ENCODE data around the gene ZMIZ1.

The ZMIZ1 gene

GRCh38 chr10:79254333-79255006, 185.7 kb downstream of the ZMIZ1 start:
- no peak for DNase-seq

- DNase-seq: no peak
Observed at GRCh38 chr10:79255007-79255507, 186.3 kb downstream of the ZMIZ1 start.

- DNase-seq: no peak
Observed at GRCh38 chr10:79256264-79256806, 187.6 kb downstream of the ZMIZ1 start.

DNA sequence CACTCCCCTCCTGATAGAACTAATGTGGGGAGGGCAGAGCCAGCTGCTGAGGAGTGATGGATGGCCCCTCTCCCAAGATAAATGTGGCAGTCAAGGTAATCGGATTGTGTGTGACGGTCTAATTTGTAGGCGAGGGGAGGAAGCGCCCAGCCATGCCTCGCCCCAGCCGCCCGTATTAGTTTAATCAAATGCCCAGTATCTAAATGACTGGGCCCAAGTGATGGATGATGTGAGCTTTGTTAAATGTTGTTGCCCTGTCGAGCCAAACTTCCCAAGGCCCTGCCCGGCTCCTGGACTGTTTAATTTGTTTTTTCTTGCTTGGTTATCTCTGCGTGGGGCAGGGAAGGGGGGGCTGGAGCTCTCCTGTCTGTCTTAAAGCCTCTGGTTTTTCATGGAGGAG, 190.1 kb downstream of the ZMIZ1 start:
- DNase-seq: no peak

DNA sequence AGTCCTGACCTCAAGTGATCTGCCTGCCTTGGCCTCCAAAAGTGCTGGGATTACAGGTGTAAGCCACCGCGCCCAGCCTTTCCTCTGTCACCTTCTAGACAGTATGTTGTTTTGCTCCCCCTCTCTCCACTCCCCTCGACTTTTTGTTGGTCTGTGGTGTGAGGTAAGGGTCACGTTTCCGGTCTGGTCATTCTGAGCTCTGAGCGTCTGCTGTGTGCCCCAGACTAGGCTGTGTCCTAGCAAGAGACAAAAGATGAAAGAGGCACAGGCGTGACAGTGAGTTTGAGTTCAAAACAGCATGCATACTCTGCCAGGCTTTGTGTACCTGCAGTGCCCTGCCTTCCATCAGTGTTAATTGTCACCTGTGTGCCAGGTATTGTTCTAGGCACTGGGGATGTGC, 191.1 kb downstream of the ZMIZ1 start:
- DNase-seq: no peak

DNA sequence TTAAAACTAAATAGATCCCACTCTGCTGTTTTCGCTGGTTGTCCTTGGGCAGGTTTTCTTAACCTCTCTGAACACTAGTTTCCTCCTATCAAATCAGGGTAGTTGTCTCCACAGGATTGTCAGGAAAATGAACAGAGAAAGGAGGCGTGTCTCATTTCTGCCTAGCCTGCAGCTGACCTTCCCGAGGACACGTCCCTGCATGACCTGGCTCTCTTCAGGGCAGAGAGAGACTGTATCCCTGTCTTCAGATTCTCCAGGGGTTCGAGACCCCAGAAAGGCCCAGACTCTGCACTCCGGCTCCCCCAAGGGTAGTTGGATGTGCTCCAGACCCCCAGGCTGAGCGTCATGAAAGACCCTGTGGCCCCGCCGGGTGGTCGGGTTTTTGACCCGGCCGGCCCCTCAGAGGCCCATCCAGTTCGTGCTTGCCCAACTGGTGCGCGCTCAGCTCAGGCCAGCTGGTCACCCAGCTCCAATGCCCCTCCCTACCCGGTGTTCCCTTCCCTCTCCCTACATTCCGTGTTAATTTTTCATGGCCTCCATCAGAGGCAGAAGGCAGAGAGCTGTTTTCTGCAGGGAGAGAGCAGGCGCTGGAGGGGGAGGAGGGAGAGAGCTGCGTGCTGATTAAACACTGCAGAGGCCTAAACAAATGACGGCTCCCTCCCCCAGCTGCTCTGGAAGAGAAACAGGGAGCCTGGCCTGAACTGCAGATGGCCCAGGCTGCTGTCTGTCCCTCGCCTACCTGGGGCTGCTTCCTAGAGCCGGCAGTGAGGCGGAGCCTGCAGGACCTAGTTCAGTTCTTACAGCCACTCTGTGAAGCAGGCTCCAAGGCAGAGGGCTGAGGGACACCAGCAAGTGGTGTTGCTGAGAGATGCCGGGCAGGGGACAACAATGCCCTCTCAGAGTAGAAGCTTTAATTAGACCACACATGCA, 192.3 kb downstream of the ZMIZ1 start:
- no peak for DNase-seq

DNA sequence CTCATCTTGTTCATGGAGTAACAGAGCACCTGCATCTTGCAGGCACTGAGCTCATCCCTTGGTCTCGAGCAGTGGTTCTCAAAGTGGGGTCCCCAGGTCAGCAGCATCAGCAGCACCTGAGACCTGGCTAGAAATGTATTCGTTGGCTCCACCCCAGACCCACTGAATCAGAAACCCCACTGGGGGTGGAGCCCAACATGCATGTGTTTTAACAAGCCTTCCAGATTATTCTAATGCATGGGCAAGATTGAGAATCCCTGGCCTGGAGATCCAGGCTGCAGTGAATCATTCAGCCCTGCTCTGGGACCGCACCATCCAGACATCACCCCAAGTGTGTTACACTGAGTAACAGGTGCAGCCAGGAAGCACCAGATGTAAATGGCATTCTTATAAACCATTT, 193.4 kb downstream of the ZMIZ1 start:
- DNase-seq: no peak

- DNase-seq: no peak
Observed at GRCh38 chr10:79262959-79263746, 194.4 kb downstream of the ZMIZ1 start.

DNA sequence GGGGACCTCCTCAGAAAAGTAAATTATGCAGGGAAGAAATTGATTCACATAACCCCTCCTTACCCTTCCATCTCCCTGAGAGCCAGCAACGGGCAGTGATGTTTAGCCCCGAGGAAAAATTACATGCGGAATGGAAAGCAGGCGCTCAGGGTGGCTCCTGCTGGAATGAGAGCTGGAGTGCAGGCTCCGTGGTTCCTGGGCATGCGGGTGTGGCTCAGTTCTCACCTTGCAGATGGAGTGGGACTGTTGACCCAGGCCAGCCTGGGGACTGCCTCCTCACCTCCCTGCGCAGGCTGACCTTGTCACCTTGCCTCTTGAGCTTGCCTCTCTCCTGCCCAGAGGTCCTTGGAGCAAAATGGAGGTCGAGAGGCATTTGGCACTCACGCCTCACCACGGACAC, 195.2 kb downstream of the ZMIZ1 start:
- no peak for DNase-seq

GRCh38 chr10:79264942-79265341, 196.2 kb downstream of the ZMIZ1 start:
- no peak for DNase-seq

- no peak for DNase-seq
Observed at GRCh38 chr10:79266084-79266483, 197.3 kb downstream of the ZMIZ1 start.

DNA sequence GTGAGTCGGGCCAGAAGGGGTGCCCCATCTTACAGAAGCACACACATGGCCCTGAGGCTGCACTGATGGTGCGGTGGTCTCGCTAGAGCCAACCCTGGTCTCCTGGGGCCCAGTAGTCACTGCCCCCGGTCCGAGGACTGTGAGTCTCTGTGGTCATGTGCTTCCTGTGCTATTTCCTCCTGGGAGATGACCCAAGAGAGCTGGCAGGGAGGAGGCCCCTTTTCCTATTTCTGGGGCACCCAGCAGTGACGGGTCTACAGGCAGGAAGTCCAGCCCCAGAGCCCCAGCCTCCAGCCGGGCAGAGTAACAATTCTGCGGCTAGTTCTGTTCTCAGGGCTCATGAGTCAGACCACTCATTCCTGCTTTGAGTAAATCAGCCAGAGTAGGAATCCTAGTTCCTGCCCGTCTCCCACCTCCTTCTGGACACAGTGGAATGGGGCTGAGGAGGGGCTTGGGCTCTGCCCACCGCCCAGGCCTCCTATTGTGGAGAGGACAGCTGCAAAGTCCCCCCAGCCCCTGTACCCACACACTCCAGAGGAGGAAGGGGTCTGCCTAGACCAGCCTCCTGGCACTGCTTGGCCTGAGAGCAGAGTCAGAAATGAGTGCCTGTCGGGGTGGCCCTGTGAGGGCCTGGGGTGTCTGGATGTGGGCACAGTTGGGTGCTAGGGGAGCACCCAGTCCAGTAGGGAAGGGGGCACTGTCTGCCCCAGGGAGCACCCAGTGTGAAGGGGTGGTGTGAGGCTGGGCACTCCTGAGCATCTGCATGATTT, 198.0 kb downstream of the ZMIZ1 start:
- no peak for DNase-seq

GRCh38 chr10:79267499-79267898, 198.7 kb downstream of the ZMIZ1 start:
- DNase-seq: no peak

DNA sequence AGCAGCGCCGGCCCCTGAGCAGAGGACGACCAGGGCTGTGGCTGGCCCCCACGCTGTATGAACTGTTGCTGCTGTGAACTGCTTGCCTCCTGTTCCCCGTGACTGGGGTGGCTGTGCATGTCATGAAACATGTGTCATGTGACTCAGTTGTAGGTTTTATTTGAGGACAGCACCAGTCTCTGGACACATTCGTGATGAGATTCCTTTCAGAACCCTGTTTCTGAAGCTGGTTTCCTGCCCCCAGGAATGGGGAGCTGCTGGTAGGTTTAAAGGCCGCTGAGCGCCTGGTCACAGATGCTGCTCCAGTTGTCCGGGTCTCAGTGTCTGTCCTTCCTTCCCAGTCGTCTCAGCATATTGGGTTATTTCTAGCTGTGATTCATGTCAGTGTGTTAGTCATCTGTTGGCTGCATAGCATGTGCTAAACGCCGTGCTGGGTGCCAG, 199.4 kb downstream of the ZMIZ1 start:
- no peak for DNase-seq

DNA sequence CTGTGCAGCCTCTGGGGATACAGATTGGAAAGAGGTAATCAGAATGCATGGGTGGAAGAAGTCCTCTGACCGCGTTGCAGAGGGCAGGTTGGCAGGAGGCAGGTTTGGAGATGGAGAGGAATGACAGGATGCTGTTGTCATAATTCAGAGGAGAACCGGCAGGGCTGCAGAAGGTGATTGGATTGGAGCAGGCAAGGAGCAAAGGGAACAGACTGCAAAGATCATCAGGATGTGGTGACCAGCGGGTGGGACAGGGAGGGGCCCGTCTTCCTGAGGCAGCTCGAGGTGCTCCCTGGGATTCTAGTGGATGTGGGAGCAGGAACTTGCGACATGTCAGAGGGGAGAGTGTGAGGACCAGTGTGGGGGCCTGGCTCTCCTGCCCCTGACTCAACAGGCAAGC, 200.0 kb downstream of the ZMIZ1 start:
- DNase-seq: no peak

- DNase-seq: no peak
Observed at GRCh38 chr10:79269443-79269842, 200.7 kb downstream of the ZMIZ1 start.

DNA sequence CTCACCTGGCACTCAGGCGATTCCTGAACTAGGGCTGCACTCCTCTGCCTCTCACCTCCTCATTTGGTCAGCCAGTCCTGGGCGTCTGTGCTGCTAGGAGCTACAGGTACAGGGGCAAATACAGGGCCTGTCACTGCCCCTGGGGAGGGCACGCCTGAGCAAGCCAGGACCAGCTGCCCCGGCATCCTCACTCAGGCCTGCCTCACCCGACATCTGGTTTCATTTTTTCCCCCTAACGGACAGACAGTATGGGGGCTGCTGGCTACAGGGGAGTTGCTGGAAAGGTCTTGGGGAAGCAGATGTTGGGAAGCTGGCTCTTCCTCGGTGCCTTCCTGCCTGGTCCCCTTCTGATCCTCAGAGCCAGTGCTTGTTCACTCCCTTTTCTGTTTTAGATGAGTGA, 201.2 kb downstream of the ZMIZ1 start:
- DNase-seq: no peak

GRCh38 chr10:79270466-79271246, 201.9 kb downstream of the ZMIZ1 start:
- no peak for DNase-seq

DNA sequence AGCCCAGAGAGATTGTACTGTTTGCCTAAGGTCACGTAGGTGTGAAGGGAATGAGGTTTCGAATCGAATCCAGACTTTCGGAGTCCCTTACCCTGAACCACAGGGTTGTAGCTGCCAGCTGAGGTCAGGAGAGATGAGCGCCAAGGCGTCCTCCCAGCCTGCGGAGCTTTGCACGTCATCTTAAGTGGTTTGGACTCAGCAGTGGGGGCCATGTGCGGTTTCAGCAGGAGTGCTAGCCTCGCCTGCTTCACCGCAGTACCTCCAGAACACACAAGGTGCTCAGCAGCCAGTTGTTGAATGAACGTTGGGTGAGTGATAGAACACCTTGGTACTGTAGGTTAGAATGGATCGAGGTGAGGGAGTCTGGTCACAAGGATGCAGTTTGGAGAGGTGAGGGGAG, 203.6 kb downstream of the ZMIZ1 start:
- no peak for DNase-seq

DNA sequence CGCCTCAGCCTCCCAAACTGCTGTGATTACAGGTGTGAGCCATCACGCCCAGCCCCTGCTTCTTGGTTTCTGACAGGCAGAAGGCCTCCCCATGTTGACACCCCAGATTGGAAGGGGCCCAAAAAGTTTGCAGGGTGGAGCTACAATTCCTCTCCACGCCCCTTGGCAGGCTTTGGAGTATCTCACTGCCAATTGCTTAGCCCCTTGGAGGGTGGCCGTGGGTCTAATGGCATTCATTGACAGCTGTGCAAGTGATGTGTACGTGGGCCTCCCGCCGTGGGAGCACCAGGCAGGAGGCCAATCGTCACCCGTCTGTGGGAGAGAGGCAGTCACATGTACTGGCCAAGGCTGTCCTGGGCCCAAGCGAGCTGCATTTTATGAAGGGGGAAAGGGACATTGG, 204.8 kb downstream of the ZMIZ1 start:
- no peak for DNase-seq
